HepG2 (cell line): ENCODE results near the gene S100P. TPM values are rescaled to one million over a fixed set of nuclear protein-coding genes. Genes with fewer than 3 reads are reported as not detected.
A peak's percentile ranks its signal among the peaks of the same experiment; 100 is the strongest.

Experiments used
- GATA4 ChIP-seq: sonication (generic); IDR thresholded peaks from 2 replicates; pipeline ENCODE4 v1.6.1; 2016; ENCODE audit warnings: antibody characterized with exemption, low read depth, borderline replicate concordance
- GRHL1 ChIP-seq: sonication (generic); formaldehyde crosslinking; conservative IDR thresholded peaks from 2 replicates; pipeline ENCODE4 v1.8.0; 2022; ENCODE audit warnings: missing genetic modification reagents
- GTF2F1 ChIP-seq: fragments of 150-350 bp; IDR thresholded peaks from 2 replicates; pipeline ENCODE4 v1.6.1; 2014; ENCODE audit warnings: low read length
- HMG20B ChIP-seq: conservative IDR thresholded peaks from 2 replicates; pipeline ENCODE4 v1.6.1; 2016; ENCODE audit warnings: missing genetic modification reagents, missing compliant biosample characterization
- HNF4A ChIP-seq: sonication (generic); formaldehyde crosslinking; IDR thresholded peaks from 2 replicates; pipeline ENCODE4 v1.4.0; 2020; ENCODE audit warnings: missing genetic modification reagents
- HNF4G ChIP-seq, 2 experiments: sonication (generic) in 1 of 2; formaldehyde crosslinking in 1 of 2; IDR thresholded peaks; 2 replicates each; pipeline versions ENCODE4 v1.4.0 to v1.6.1; 2011 to 2020; ENCODE audit warnings: borderline replicate concordance in 2 of 2, low read depth in 2 of 2, mild to moderate bottlenecking in 2 of 2, low read length in 1 of 2, missing genetic modification reagents in 1 of 2, moderate library complexity in 1 of 2
- MYPOP ChIP-seq: sonication (generic); formaldehyde crosslinking; IDR thresholded peaks from 2 replicates; pipeline ENCODE4 v1.8.1; 2023; ENCODE audit warnings: mild to moderate bottlenecking, moderate library complexity, missing genetic modification reagents
- SMAD9 ChIP-seq: sonication (generic); formaldehyde crosslinking; IDR thresholded peaks from 2 replicates; pipeline ENCODE4 v1.5.1; 2020; ENCODE audit warnings: mild to moderate bottlenecking, missing genetic modification reagents
- TCF7 ChIP-seq: sonication (generic); IDR thresholded peaks from 2 replicates; pipeline ENCODE4 v1.6.1; 2016; ENCODE audit warnings: antibody characterized with exemption, low read depth
- THAP11 ChIP-seq: IDR thresholded peaks from 2 replicates; pipeline ENCODE4 v1.6.1; 2016; ENCODE audit warnings: missing biosample characterization, missing genetic modification reagents
- THAP9 ChIP-seq: sonication (generic); formaldehyde crosslinking; IDR thresholded peaks from 2 replicates; pipeline ENCODE4; 2020; ENCODE audit warnings: missing genetic modification reagents, mild to moderate bottlenecking, borderline replicate concordance
- TRIM24 ChIP-seq: sonication (generic); formaldehyde crosslinking; IDR thresholded peaks from 2 replicates; pipeline ENCODE4 v1.8.0; 2022; ENCODE audit warnings: mild to moderate bottlenecking, missing genetic modification reagents
- ZNF503 ChIP-seq: sonication (generic); formaldehyde crosslinking; IDR thresholded peaks from 2 replicates; pipeline ENCODE4 v1.4.0; 2020; ENCODE audit warnings: missing genetic modification reagents
- ZNF652 ChIP-seq: IDR thresholded peaks from 2 replicates; pipeline ENCODE4 v1.6.1; 2016; ENCODE audit warnings: low read depth, borderline replicate concordance
- polyA plus RNA-seq, 8 experiments: library from polyadenylated mRNA; depleted of rRNA in 3 of 8; stranded (reverse) in 7 of 8; unstranded in 1 of 8; fragments of >200 nt; fragmentation: Illumina TruSeq in 4 of 8; extraction: Trizol in 4 of 8; gene quantifications; 2 replicates each; pipeline versions ENCODE4 v1.2.1 to v1.2.3, GENCODE V29; 2011 to 2016; ENCODE audit warnings: low read depth in 4 of 8, missing spikeins in 1 of 8, mixed read lengths in 1 of 8; ENCODE audit not compliant: insufficient read depth in 1 of 8
- total RNA-seq, 5 experiments: library from RNA; depleted of rRNA; stranded (reverse); fragments of >200 nt; fragmentation: Illumina TruSeq; extraction: Trizol; gene quantifications; 2 replicates each; pipeline ENCODE4 v1.2.3, GENCODE V29; 2016; ENCODE audit warnings: low read depth in 1 of 5
- TF ChIP-seq, protein P1 (sequence below): sonication (generic); formaldehyde crosslinking; IDR thresholded peaks from 2 replicates; pipeline ENCODE4 v1.4.0; 2020; ENCODE audit warnings: missing genetic modification reagents

S100P gene
- total and polyA plus RNA-seq, 2 of the 13 experiments (the other 11 are each of a cell fraction or from before 2014, with no cell fraction given) = 278 to 1,649 TPM

- TF ChIP-seq THAP9 (CRISPR knock-in tag) (no peak; the same call in 1 of the 2 replicates), MYPOP (CRISPR knock-in tag) (no peak; the same call in 1 of the 2 replicates), GTF2F1 (no peak), ZNF652 (CRISPR knock-in tag) (no peak), ZNF503 (CRISPR knock-in tag) (peak; percentile 96; the same call in 1 of the 2 replicates), HNF4G (IDR thresholded peaks at IDR 0.05; ENCODE audit: borderline replicate concordance, low read depth, low read length) (no peak; the same call in 1 of the 2 replicates), HNF4G (CRISPR knock-in tag; IDR thresholded peaks at IDR 0.05; ENCODE audit: borderline replicate concordance, low read depth) (peak; percentile 41; the same call in 1 of the 2 replicates), GRHL1 (CRISPR knock-in tag) (no peak), GATA4 (peak; percentile 58; the same call in 1 of the 2 replicates), TCF7 (peak; percentile 87), SMAD9 (CRISPR knock-in tag) (no peak), HMG20B (peak; percentile 82), TRIM24 (CRISPR knock-in tag) (peak; percentile 72; the same call in 1 of the 2 replicates), HNF4A (CRISPR knock-in tag) (peak; percentile 80), THAP11 (CRISPR knock-in tag) (peak; percentile 82)
- TF ChIP-seq, protein P1, sequence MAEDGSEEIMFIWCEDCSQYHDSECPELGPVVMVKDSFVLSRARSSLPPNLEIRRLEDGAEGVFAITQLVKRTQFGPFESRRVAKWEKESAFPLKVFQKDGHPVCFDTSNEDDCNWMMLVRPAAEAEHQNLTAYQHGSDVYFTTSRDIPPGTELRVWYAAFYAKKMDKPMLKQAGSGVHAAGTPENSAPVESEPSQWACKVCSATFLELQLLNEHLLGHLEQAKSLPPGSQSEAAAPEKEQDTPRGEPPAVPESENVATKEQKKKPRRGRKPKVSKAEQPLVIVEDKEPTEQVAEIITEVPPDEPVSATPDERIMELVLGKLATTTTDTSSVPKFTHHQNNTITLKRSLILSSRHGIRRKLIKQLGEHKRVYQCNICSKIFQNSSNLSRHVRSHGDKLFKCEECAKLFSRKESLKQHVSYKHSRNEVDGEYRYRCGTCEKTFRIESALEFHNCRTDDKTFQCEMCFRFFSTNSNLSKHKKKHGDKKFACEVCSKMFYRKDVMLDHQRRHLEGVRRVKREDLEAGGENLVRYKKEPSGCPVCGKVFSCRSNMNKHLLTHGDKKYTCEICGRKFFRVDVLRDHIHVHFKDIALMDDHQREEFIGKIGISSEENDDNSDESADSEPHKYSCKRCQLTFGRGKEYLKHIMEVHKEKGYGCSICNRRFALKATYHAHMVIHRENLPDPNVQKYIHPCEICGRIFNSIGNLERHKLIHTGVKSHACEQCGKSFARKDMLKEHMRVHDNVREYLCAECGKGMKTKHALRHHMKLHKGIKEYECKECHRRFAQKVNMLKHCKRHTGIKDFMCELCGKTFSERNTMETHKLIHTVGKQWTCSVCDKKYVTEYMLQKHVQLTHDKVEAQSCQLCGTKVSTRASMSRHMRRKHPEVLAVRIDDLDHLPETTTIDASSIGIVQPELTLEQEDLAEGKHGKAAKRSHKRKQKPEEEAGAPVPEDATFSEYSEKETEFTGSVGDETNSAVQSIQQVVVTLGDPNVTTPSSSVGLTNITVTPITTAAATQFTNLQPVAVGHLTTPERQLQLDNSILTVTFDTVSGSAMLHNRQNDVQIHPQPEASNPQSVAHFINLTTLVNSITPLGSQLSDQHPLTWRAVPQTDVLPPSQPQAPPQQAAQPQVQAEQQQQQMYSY (CRISPR knock-in tag) = no peak
These were observed 2.3 kb downstream of the S100P start (continued) for GRCh38 chr4:6695660-6696610.
